ENCODE data around the gene CAMTA1. TPM values are rescaled to one million over a fixed set of nuclear protein-coding genes. Genes with fewer than 3 reads are reported as not detected.

CAMTA1 gene
- total RNA-seq, 3 donors from 2014 or later: 73.4 to 114 (median 82.6) TPM

DNA sequence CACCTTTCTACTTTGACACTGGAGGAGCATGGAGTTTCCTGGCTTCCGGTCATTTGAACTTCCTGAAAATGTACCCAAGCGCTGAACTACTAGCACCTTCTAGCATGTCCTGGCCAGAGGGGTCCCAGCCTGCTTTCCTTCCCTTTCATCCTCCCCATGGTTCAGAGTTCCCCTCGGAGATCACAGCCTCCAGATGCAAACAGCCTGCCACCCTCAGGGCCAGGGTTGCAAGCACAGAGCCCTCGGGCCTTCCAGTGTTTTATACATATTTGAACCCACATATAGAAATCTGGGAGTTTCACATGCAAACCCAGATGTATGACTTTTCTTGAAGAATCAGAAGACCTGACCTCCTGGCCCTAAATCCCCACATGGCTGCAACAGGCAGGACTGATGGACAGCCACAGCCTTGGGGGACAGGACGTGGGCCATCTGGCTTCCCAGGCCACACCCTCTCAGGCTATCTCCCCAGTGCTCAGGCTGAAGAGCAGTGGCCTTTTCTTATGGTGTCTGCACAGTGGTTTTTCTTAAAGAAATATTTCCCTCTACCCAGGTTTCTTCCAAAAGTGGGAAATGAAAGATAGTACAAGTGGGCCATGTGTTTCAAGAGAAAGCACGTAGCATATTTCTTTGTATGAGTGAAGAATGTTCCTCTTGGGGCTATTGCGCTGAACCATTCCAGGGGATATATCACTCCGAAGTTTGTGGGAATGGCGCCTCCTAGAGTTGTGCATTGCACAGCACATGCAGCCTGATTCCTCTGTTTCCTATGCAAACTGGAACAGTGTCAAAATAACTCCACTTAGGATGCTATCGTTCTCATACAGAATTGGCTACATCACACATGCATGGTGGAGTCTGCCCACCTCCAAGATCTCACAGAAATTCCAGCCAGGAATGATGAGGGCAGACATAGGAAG lies 753.9 kb downstream of the CAMTA1 start:
- intact Hi-C loops (cut with DNase I, micrococcal nuclease): no loop called here
- ATAC-seq (no peak), DNase-seq (peak in 1 of 3 donors; percentile 2)
- Histone ChIP-seq H3K36me3 (ENCODE audit: low read depth) (no peaks in the 10 kb centered on the region), H3K4me1 (ENCODE audit: low read depth) (no peaks in the 10 kb centered on the region), H3K9me3 (no peaks in the 10 kb centered on the region), H3K4me3 (no peak overlapping the region)
- no peak for TF ChIP-seq CTCF (IDR thresholded peaks at IDR 0.05)

GRCh38 chr1:7539769-7540175 lies 754.5 kb downstream of the CAMTA1 start:
- Histone ChIP-seq H3K9me3 (no peaks in the 10 kb centered on the region), H3K36me3 (ENCODE audit: low read depth) (no peaks in the 10 kb centered on the region), H3K4me3 (no peak overlapping the region), H3K4me1 (ENCODE audit: low read depth) (no peaks in the 10 kb centered on the region)
- ATAC-seq (peak; percentile 87), DNase-seq (peak in 2 of 3 donors; percentile 62 to 66)
- TF ChIP-seq CTCF (IDR thresholded peaks at IDR 0.05): peak; percentile 29
- intact Hi-C loops (cut with DNase I, micrococcal nuclease): no loop called here

DNA sequence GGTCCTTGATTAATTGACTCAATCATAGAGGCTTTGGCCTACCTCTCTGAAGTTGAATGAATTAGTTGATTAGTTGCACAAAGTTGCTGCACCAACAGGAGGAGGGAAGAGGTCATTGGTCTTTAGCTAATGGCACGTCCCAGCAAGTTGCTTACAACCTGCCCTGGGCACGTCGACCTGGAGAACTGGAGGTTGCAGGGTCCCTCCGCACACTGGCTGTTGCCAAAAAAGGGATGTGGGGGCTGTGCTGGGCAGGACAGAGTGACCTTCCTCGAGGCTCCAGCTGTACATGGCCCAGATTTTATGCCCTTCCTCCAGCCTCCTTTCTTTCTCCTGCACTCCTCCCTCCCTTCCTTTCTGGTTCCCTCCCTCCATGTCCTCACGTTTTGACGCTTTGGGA lies 755.6 kb downstream of the CAMTA1 start:
- ATAC-seq (no peak), DNase-seq (peak in 1 of 3 donors; percentile 3)
- no peak for TF ChIP-seq CTCF (IDR thresholded peaks at IDR 0.05)
- intact Hi-C loops (cut with DNase I, micrococcal nuclease): no loop called here
- H3K4me3 ChIP-seq: no peak overlapping the region
- no peaks in the 10 kb centered on the region for H3K4me1 ChIP-seq (ENCODE audit: low read depth)
- H3K9me3 ChIP-seq: no peaks in the 10 kb centered on the region
- H3K36me3 ChIP-seq (ENCODE audit: low read depth): no peaks in the 10 kb centered on the region

- intact Hi-C loops (cut with DNase I, micrococcal nuclease): no loop called here
- H3K9me3 ChIP-seq: no peaks in the 10 kb centered on the region
- DNase-seq: peak in 1 of 3 donors; percentile 3
- H3K4me3 ChIP-seq: no peak overlapping the region
- TF ChIP-seq CTCF (IDR thresholded peaks at IDR 0.05): no peak
- no peaks in the 10 kb centered on the region for H3K4me1 ChIP-seq (ENCODE audit: low read depth)
- ATAC-seq: no peak
- H3K36me3 ChIP-seq (ENCODE audit: low read depth): no peaks in the 10 kb centered on the region
Measured at GRCh38 chr1:7541629-7542028, 756.4 kb downstream of the CAMTA1 start.

GRCh38 chr1:7543718-7544090 lies 758.5 kb downstream of the CAMTA1 start:
- Histone ChIP-seq H3K9me3 (no peaks in the 10 kb centered on the region), H3K36me3 (ENCODE audit: low read depth) (no peaks in the 10 kb centered on the region), H3K4me1 (ENCODE audit: low read depth) (no peaks in the 10 kb centered on the region), H3K4me3 (no peak overlapping the region)
- ATAC-seq: no peak
- DNase-seq: no peak
- intact Hi-C loops (cut with DNase I, micrococcal nuclease): no loop called here
- TF ChIP-seq CTCF (IDR thresholded peaks at IDR 0.05): no peak

All from mucosa of descending colon (tissue), 3 donors.